HG03342 (cell line): ENCODE data around the gene DRC7.

Source experiments
- ATAC-seq: cut with Tn5 transposase; IDR thresholded peaks from one replicate; pipeline ENCODE4 v1.9.1; 2021; ENCODE audit warnings: mild to moderate bottlenecking, moderate library complexity; ENCODE audit not compliant: unreplicated experiment

Gene DRC7

DNA sequence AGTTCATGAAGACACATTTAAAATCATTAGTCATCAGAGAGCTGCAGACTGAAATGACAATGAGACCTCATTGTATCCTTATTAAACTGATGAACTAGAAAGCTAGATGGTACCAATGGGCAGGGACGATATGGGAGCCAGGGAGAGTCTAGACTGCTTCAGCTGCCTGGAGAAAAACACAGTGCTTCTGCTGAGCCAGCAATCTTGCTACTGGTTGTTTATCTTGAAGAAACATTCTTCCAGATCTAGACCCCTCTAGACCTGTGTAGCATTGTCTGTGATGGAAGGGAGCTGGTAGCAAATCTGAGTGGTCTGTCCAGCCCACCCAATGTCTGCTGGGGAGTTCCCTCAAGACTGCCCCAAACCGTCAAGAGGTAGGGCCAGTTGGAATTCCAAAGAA is 2.0 kb upstream of the DRC7 start:
- ATAC-seq: no peak

DNA sequence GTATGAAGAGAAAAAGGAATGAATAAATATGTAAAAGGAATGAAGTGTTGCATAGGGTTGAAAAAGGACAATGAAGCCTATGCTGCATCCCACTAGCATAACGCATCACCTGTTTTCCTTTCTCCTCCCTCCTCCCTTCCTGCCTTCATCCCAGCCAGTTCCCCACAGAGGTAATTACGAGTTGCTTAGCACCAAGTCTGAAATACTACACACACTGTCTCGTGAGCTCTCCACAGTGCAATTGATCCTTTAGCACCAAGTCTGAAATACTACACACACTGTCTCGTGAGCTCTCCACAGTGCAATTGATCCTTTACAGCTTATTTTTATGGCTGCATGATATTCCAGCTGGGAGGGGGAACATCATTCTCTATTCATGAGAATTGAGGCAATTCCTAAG is 1.1 kb upstream of the DRC7 start:
- no peak for ATAC-seq

GRCh38 chr16:57694231-57694724 is 328 bp upstream of the DRC7 start:
- ATAC-seq: no peak

- no peak for ATAC-seq
These were observed 1.1 kb downstream of the DRC7 start for GRCh38 chr16:57695680-57696069.

DNA sequence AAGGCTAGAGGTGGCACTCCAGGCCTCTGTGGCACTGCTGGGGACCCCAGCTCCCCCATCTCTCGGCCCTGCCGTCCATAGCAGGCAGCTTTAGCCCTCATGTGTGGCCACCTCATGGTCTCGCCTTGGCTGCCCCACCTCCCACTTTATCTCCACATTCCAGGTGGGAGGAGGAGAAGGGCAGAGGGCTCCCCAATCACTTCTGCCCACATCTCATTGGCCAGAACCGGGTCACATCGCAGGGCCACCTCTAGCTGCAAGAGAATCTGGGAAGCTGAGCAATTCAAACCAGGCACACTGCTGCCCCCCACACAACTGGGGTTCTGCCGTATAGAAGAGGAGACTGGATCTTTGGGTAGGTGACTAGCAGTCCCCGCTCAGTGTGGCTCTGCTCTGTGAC is 1.6 kb downstream of the DRC7 start:
- ATAC-seq: no peak

DNA sequence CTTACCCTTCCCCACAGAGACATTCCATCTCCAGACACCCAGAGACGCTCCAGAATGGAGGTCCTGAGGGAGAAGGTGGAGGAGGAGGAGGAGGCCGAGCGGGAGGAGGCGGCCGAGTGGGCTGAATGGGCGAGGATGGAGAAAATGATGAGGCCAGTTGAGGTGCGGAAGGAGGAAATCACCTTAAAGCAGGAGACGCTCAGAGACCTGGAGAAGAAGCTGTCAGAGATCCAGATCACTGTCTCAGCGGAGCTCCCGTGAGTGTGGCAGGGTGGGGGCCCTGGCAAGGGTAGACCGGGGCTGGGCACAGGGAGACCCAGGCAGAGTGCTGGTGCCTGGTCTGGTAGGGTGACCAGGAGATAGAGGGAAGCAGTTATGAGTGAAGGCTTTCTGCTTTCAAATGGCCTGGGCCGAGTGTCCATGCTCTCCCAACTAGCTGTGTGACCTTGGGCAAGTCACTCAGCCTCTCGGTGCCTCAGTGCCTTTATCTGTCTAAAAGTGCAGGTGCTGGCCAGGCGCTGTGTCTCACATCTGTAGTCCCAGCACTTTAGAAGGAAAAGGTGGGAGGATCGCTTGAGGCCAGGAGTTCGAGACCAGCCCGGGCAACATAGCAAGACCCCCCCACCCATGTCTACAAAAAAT is 3.4 kb downstream of the DRC7 start:
- ATAC-seq: no peak

- ATAC-seq: no peak
These were observed 4.3 kb downstream of the DRC7 start for GRCh38 chr16:57698812-57699405.

DNA sequence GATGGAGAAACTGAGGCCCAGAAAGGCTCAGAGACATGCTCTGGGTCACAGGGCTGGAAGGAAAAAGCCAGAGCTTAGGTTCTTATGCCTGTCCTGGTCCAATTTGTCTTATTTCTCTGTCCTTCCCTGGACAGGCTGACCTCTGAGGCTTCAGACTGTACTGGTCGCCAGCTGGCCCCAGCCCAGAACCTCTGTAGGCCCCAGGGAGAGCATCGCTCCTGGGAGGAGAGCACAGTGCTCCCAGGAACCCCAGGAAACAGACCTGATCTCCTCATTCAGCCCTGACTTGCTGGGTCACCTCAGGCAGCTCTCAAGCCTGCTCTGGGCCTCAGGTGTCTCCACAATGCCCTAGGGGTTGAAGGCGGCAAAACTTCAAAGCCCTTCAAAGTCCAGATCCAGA is 4.9 kb downstream of the DRC7 start:
- no peak for ATAC-seq

DNA sequence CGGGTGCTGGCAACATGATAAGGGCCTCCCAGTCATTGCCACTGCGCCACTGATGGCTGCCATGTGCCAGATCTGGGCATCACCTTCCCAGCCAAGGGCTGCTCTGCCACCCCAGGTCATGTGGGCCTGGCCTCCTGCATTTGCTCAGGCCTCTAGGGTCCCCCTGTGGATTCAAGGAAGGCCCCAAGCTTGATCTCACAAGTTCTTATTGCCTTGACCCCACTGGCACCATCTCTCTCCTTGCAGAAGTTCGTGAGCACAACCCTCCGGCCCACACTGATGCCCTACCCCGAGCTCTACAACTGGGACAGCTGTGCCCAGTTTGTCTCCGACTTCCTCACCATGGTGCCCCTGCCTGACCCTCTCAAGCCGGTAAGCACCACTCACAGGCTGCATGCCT is 5.3 kb downstream of the DRC7 start:
- no peak for ATAC-seq

DNA sequence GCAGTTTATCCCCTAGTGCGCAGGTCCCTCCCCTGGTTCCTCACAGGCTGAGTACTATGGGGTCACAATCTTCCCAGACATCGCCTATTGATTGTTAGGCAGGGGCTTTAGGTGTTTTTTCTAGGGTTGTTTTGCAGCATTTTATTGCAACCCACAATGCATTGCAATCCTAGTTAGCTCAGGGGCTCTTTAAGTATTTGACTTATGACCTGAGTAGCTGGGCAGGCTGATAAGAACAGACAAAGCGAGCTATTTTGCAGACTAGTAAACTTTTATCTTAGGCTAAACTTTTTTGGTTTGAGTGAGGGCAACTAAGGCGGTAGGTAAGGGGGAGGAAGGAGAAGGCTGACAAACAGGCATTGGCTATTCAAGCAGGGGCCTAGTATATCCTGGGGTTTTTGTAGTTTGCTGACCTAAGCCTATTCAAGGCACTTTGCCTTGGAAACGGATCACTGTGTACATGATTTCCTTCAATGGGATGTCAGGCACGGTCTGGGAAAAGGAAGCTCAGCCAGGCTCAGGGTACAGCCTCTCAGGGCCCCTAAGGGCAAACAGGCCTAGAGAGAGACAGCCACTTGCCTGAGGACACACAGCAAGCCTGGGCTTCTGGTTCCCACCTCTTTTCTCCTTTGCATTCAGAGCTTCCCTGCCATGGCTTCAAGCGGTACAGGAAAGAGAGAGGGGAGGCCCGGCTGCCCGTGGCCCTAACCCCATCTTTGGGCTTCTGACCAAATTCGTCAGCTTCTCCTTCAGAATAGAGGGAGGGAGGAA is 6.4 kb downstream of the DRC7 start:
- ATAC-seq: no peak

DNA sequence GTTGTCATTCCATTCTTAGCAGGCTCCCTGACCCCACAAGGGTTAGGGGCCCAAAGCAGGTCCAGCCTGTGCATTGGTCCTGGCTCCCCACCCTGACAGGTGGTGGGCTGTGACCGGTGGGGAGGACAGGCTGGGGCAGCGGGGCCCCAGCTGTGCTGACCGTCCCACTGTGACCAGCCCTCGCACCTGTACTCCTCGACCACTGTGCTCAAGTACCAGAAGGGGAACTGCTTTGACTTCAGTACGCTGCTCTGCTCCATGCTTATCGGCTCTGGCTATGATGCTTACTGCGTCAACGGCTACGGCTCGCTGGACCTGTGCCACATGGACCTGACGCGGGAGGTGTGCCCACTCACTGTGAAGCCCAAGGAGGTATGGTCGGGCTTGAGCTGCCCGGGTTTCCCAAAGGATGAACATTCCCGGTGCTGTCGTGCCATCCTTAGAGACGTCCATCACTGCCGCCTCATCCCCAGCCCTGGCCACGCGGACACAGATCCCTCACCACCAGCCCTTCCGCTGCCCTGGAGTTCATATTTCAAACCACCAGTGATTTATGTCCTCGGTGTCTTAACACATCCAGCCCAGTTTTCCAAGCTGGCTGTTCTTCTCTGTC is 7.3 kb downstream of the DRC7 start:
- ATAC-seq: no peak

DNA sequence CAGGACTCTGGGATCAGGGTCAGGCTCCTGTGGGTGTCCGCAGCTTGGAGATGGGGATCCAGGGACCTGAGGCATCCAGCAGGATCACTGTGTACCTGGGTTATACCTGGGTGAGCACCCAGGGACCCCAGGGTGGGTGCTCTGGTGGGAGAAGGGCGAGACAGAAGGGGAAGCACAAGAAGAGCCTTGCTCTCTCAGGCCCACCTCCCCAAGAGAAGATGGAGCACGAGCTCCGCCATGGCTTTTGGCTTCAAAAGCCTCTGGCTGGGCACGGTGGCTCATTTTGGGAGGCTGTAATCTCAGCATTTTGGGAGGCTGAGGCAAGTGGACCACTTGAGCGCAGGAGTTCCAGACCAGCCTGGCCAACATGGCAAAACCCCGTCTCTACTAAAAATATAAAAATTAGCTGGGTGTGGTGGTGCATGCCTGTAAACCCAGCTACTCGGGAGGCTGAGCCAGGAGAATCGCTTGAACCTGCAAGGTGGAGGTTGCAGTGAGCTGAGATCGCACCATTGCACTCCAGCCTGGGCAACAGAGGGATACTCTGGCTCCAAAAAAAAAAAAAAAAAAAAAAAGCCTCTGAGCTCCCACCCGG is 8.9 kb downstream of the DRC7 start:
- no peak for ATAC-seq

DNA sequence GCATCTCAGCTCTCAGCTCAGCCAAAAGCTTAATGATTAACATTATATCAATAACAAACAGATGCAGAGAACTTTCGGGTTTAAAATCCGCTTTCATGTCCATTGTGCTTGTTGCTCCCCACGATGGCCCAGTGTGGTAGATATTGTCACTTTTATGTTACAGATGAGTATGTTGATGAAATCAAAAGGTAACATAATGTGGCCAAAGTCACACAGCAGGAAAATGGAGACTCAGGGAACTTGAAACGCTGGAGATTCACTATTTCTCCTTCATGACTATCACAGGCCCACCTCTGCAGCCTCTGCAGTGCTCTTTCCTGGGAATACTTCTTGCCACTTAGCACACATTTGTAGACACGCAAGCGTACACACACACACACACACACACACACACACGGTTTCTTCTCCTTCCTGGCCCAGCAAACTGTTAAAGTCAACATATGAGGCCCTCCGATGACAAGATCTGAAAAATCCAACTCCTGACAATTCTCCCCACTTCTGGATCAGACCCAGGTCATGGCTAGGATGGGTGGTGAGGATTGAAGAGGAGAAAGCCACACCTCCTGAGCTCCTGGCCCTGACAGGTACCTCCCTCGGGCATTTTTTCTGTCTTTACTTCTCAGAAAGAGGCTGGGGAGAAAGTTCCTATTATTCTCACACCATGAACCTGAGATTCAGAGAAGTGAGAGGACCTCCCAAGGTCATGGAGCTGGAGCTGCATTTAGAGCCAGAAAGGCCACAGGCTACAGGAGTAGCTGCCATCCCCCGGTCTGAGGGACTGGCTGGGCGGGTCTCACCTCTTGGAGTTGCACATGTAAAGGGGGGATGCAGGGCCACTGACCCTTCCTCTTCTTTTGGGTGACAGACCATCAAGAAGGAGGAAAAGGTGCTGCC is 9.7 kb downstream of the DRC7 start:
- no peak for ATAC-seq

DNA sequence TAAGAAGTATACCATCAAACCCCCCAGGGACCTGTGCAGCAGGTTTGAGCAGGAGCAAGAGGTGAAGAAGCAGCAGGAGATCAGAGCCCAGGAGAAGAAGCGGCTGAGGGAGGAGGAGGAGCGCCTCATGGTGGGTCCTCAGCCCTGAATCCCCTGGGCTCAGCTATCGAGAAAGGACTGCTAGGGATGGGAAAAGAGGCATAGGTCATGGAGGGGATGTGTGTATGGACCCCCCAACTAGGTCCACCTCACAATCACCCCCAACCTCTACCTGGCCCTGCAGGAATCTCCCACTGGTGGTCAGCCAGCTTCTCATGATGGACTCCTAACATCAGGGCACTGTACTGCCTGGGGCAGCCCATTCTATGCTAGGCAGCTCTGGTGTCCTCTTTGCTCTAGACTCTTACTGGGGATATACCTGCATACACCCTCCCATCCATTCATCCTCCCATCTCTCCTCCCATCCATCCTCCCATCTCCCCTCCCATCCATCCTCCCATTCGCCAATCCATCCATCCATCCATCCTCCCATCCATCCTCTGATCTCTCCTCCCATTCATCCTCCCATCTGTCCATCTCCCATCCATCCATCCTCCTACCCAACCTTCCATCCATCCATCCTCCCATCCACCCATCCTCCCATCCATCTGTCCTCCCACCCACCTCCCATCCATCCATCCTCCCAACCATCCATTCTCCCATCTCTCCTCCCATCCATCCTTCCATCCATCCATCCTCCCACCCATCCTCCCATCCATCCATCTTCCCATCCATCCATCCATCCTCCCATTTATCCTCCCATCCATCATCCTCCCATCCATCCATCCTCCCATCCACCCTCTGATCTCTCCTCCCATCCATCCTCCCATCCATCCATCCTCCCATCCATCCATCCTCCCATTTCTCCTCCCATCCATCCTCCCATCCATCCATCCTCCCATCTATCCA is 10.6 kb downstream of the DRC7 start:
- no peak for ATAC-seq

GRCh38 chr16:57706717-57707116 is 12.1 kb downstream of the DRC7 start:
- no peak for ATAC-seq

GRCh38 chr16:57707331-57707730 is 12.7 kb downstream of the DRC7 start:
- no peak for ATAC-seq

- ATAC-seq: no peak
These were observed 13.6 kb downstream of the DRC7 start for GRCh38 chr16:57708168-57708567.

- ATAC-seq: no peak
These were observed 15.1 kb downstream of the DRC7 start for GRCh38 chr16:57709663-57710062.

- no peak for ATAC-seq
These were observed 16.7 kb downstream of the DRC7 start for GRCh38 chr16:57711346-57711745.
